Right cardiac atrium (tissue), 5 donors: ENCODE data around the gene HOXD13. TPM values are rescaled to one million over a fixed set of nuclear protein-coding genes. Genes with fewer than 3 reads are reported as not detected.

ENCODE experiments used
- ATAC-seq, 2 donors: fragments of 200-7000 bp; cut with Tn5 transposase; one replicate each; pipeline versions ENCODE4 v1.8.0 to v1.9.1; 2020; ENCODE audit warnings: moderate library complexity in 2 of 2, mild to moderate bottlenecking in 1 of 2
- DNase-seq, 3 donors: peaks; one replicate each; pipeline ENCODE4 v3.0.0-alpha.2; 2020
- H3K27ac ChIP-seq: one replicate; pipeline ENCODE4 v1.5.1; 2013; ENCODE audit warnings: mild to moderate bottlenecking, low read length, control low read depth, moderate library complexity
- H3K27me3 ChIP-seq: one replicate; pipeline ENCODE4 v1.6.1; 2013; ENCODE audit not compliant: control insufficient read depth, insufficient read depth
- H3K4me1 ChIP-seq: one replicate; pipeline ENCODE4 v1.6.1; 2013; ENCODE audit warnings: low read length; ENCODE audit not compliant: control insufficient read depth, insufficient read depth
- H3K4me3 ChIP-seq: one replicate; pipeline ENCODE4 v1.5.1; 2013; ENCODE audit warnings: low read length, control low read depth
- H3K9me3 ChIP-seq: one replicate; pipeline ENCODE4 v1.6.1; 2013; ENCODE audit warnings: low read length; ENCODE audit not compliant: control insufficient read depth
- WGBS: extraction: QIAGEN DNeasy Blood & Tissue Kit; methylation state at CpG from one replicate; pipeline ENCODE4 v1.1.7; 2013; 5-methylcytosine and 5-hydroxymethylcytosine counted together
- intact Hi-C, 4 donors: fragments of 100-400 bp; cut with DNase I; formaldehyde crosslinking; loops; one replicate each; pipeline versions ENCODE4 v1.11.0 to v1.14.0; 2022 to 2023
- polyA plus RNA-seq: library from polyadenylated mRNA; stranded (reverse); fragments of 200-250 nt; gene quantifications from one replicate; pipeline ENCODE4 v1.2.3, GENCODE V29; 2013
- total RNA-seq, 4 donors: library from RNA; stranded (reverse); fragmentation: NEBNext Ultra II Directional; extraction: Animal tissue kit (Norgen Biotek cat#: 25700); gene quantifications; one replicate each; pipeline ENCODE4 v1.2.1, GENCODE V29; 2021
- donor health status: healthy with polysubstance abuse.
- donor health status: DM: no; HTN: yes; CAD: no.
- donor health status: DM: no; HTN: no; CAD: no.
- donor health status: DM: no; HTN: yes; CAD: no; lungs with severe emphysema.
- donor health status: DM: yes; HTN: yes; CAD: no.

The HOXD13 gene
- total and polyA plus RNA-seq, 5 donors = not detected

- WGBS = 26% methylated on average over 7 of the region's 7 CpGs
- Histone ChIP-seq H3K27me3 (peaks cover 9% of the 10 kb centered on the region), H3K4me3 (no peak overlapping the region), H3K27ac (no peak overlapping the region), H3K9me3 (no peaks in the 10 kb centered on the region), H3K4me1 (peaks cover 2% of the 10 kb centered on the region)
- DNase-seq (no peak), ATAC-seq (no peak)
- intact Hi-C loops = no loop called here
Observed at GRCh38 chr2:176074919-176075425, 17.5 kb upstream of the HOXD13 start.

GRCh38 chr2:176075481-176075880 is 17.0 kb upstream of the HOXD13 start:
- no peak overlapping the region for H3K27ac ChIP-seq
- no peak overlapping the region for H3K4me3 ChIP-seq
- no peaks in the 10 kb centered on the region for H3K9me3 ChIP-seq
- WGBS = 7% methylated on average over 15 of the region's 15 CpGs
- peaks cover 2% of the 10 kb centered on the region for H3K4me1 ChIP-seq
- intact Hi-C loops = no loop called here
- H3K27me3 ChIP-seq = peaks cover 9% of the 10 kb centered on the region
- ATAC-seq (no peak), DNase-seq (no peak)

- intact Hi-C loops = no loop called here
- Histone ChIP-seq H3K4me1 (peaks cover 2% of the 10 kb centered on the region), H3K4me3 (no peak overlapping the region), H3K27ac (no peak overlapping the region), H3K9me3 (no peaks in the 10 kb centered on the region), H3K27me3 (peaks cover 9% of the 10 kb centered on the region)
- no peak for DNase-seq
- no peak for ATAC-seq
- WGBS = 18% methylated on average over 7 of the region's 7 CpGs
Observed at GRCh38 chr2:176076063-176076462, 16.5 kb upstream of the HOXD13 start.

- intact Hi-C loops = no loop called here
- ATAC-seq (no peak), DNase-seq (no peak)
- Histone ChIP-seq H3K27ac (no peak overlapping the region), H3K4me1 (peaks cover 2% of the 10 kb centered on the region), H3K9me3 (no peaks in the 10 kb centered on the region), H3K27me3 (peaks cover 9% of the 10 kb centered on the region), H3K4me3 (no peak overlapping the region)
- 17% methylated on average over 2 of the region's 2 CpGs for WGBS
Observed at GRCh38 chr2:176076796-176077195, 15.7 kb upstream of the HOXD13 start.

- no peaks in the 10 kb centered on the region for H3K9me3 ChIP-seq
- peaks cover 9% of the 10 kb centered on the region for H3K27me3 ChIP-seq
- DNase-seq (no peak), ATAC-seq (no peak)
- 5% methylated on average over 25 of the region's 25 CpGs for WGBS
- H3K4me1 ChIP-seq = peaks cover 2% of the 10 kb centered on the region
- no peak overlapping the region for H3K4me3 ChIP-seq
- intact Hi-C loops = no loop called here
- no peak overlapping the region for H3K27ac ChIP-seq
Observed at GRCh38 chr2:176078541-176079284, 13.8 kb upstream of the HOXD13 start.

GRCh38 chr2:176079285-176079830 is 13.2 kb upstream of the HOXD13 start:
- H3K27me3 ChIP-seq = peaks cover 9% of the 10 kb centered on the region
- H3K4me1 ChIP-seq = peaks cover 2% of the 10 kb centered on the region
- H3K27ac ChIP-seq = no peak overlapping the region
- no peak for ATAC-seq
- H3K9me3 ChIP-seq = no peaks in the 10 kb centered on the region
- DNase-seq = no peak
- 5% methylated on average over 30 of the region's 30 CpGs for WGBS
- peak overlapping the region; percentile 46 for H3K4me3 ChIP-seq
- intact Hi-C loops = no loop called here

GRCh38 chr2:176079831-176080539 is 12.5 kb upstream of the HOXD13 start:
- ATAC-seq = peak in 1 of 2 donors; percentile 45
- peak in 2 of 3 donors; percentile 62 to 71 for DNase-seq
- 2% methylated on average over 86 of the region's 86 CpGs for WGBS
- no peaks in the 10 kb centered on the region for H3K9me3 ChIP-seq
- intact Hi-C loops = no loop called here
- peaks cover 9% of the 10 kb centered on the region for H3K27me3 ChIP-seq
- H3K4me3 ChIP-seq = peak overlapping the region; percentile 46
- H3K27ac ChIP-seq = no peak overlapping the region
- H3K4me1 ChIP-seq = peaks cover 2% of the 10 kb centered on the region

GRCh38 chr2:176080540-176081375 is 11.8 kb upstream of the HOXD13 start:
- 6% methylated on average over 68 of the region's 68 CpGs for WGBS
- ATAC-seq (no peak), DNase-seq (peak in 1 of 3 donors; percentile 61)
- no peak overlapping the region for H3K27ac ChIP-seq
- intact Hi-C loops = no loop called here
- H3K4me3 ChIP-seq = peak overlapping the region; percentile 46
- peaks cover 9% of the 10 kb centered on the region for H3K27me3 ChIP-seq
- no peaks in the 10 kb centered on the region for H3K9me3 ChIP-seq
- peaks cover 2% of the 10 kb centered on the region for H3K4me1 ChIP-seq

GRCh38 chr2:176081376-176081836 is 11.1 kb upstream of the HOXD13 start:
- Histone ChIP-seq H3K4me1 (peaks cover 2% of the 10 kb centered on the region), H3K27ac (no peak overlapping the region), H3K27me3 (peaks cover 7% of the 10 kb centered on the region), H3K4me3 (no peak overlapping the region), H3K9me3 (no peaks in the 10 kb centered on the region)
- WGBS = 9% methylated on average over 17 of the region's 17 CpGs
- no peak for ATAC-seq
- intact Hi-C loops = no loop called here
- no peak for DNase-seq

- DNase-seq = peak in 1 of 3 donors; percentile 37
- no peak for ATAC-seq
- intact Hi-C loops = no loop called here
- Histone ChIP-seq H3K27ac (no peak overlapping the region), H3K27me3 (peaks cover under 1% of the 10 kb centered on the region), H3K4me1 (peaks cover 2% of the 10 kb centered on the region), H3K4me3 (no peak overlapping the region), H3K9me3 (no peaks in the 10 kb centered on the region)
- WGBS = 6% methylated on average over 62 of the region's 62 CpGs
Observed at GRCh38 chr2:176081837-176082524, 10.5 kb upstream of the HOXD13 start.
